Endothelial cell of umbilical vein (primary cell): Measurements from ENCODE around the gene SNED1. TPM values are rescaled to one million over a fixed set of nuclear protein-coding genes. Genes with fewer than 3 reads are reported as not detected.

Experiments used
- BruUV-seq: library from RNA; stranded (reverse); fragments of 400-500 nt; replicated peaks from 2 replicates; lab custom pipeline; 2021; lab: Mats Ljungman, UMichigan
- CTCF ChIA-PET: fragments of 300-600, 350-600 bp; sonication (Branson Sonifier 250); formaldehyde crosslinking; loops from one replicate; lab custom pipeline; 2021; ENCODE audit warnings: antibody characterized with exemption, inconsistent platforms; lab: Charles Lee
- POLR2A ChIA-PET: fragments of 300-600, 350-600 bp; sonication (Branson Sonifier 250); formaldehyde crosslinking; loops from one replicate; lab custom pipeline; 2021; ENCODE audit warnings: antibody characterized with exemption, inconsistent platforms; lab: Charles Lee
- DNase-seq: peaks from one replicate; pipeline ENCODE4 v3.0.0-alpha.2; 2011; ENCODE audit warnings: low read depth, low spot score
- FAIRE-seq: peaks from 2 replicates; lab custom pipeline; 2011; peaks lifted over from hg19 to GRCh38; lab: Jason Lieb, UNC
- H2AFZ ChIP-seq: 2 replicates; pipeline ENCODE4 v1.6.0; 2012; ENCODE audit warnings: low read depth, low read length, control low read depth, inconsistent platforms
- H3K27ac ChIP-seq: 2 replicates; pipeline ENCODE4 v1.5.1; 2011; ENCODE audit warnings: low read depth, mild to moderate bottlenecking, control low read depth, low read length, moderate library complexity; ENCODE audit not compliant: insufficient read depth
- H3K27me3 ChIP-seq, 2 experiments: 2 replicates each; pipeline versions ENCODE4 v1.6.0 to v1.6.1; 2011; ENCODE audit warnings: low read length in 2 of 2, mixed read lengths in 1 of 2; ENCODE audit not compliant: control insufficient read depth in 2 of 2, insufficient read depth in 2 of 2
- H3K36me3 ChIP-seq, 2 experiments: 2 replicates in 1 of 2; 3 replicates in 1 of 2; pipeline ENCODE4 v1.5.1; 2011; ENCODE audit warnings: low read length in 2 of 2, mild to moderate bottlenecking in 1 of 2, moderate library complexity in 1 of 2; ENCODE audit not compliant: control insufficient read depth in 2 of 2, insufficient read depth in 2 of 2; ENCODE audit errors: extremely low read depth in 1 of 2
- H3K4me1 ChIP-seq: 3 replicates; pipeline ENCODE4 v1.5.1; 2011; ENCODE audit warnings: mild to moderate bottlenecking, low read length; ENCODE audit not compliant: control insufficient read depth, insufficient read depth; ENCODE audit errors: extremely low read depth
- H3K4me2 ChIP-seq: 2 replicates; pipeline ENCODE4 v1.6.1; 2011; ENCODE audit warnings: low read length, control low read depth, mixed read lengths; ENCODE audit not compliant: insufficient read depth
- H3K4me3 ChIP-seq, 3 experiments: fragments of 200-600 bp in 1 of 3; sonication (generic), shearing (Covaris generic) in 1 of 3; replicated peaks in 1 of 3; 2 replicates each; pipeline ENCODE4 v1.5.1; 2011 to 2016; ENCODE audit warnings: control low read depth in 3 of 3, low read length in 3 of 3, mild to moderate bottlenecking in 2 of 3, inconsistent platforms in 1 of 3, low read depth in 1 of 3, moderate library complexity in 1 of 3; ENCODE audit not compliant: insufficient read depth in 1 of 3
- H3K79me2 ChIP-seq: 2 replicates; pipeline ENCODE4 v1.6.0; 2012; ENCODE audit warnings: low read length, inconsistent platforms; ENCODE audit not compliant: control insufficient read depth, insufficient read depth
- H3K9ac ChIP-seq: replicated peaks from 2 replicates; pipeline ENCODE3; 2011; ENCODE audit warnings: low read length, control low read depth; ENCODE audit not compliant: insufficient read depth; ENCODE audit errors: extremely low read depth
- H3K9me1 ChIP-seq: replicated peaks from 3 replicates; pipeline ENCODE4 v1.6.0; 2011; ENCODE audit warnings: mild to moderate bottlenecking, low read length; ENCODE audit not compliant: control insufficient read depth, insufficient read depth; ENCODE audit errors: extremely low read depth
- H3K9me3 ChIP-seq: replicated peaks from 2 replicates; pipeline ENCODE4 v1.5.1; 2012; ENCODE audit warnings: low read length, inconsistent platforms; ENCODE audit not compliant: control insufficient read depth, insufficient read depth
- H4K20me1 ChIP-seq: replicated peaks from 2 replicates; pipeline ENCODE3; 2011; ENCODE audit warnings: mild to moderate bottlenecking, low read length; ENCODE audit not compliant: control insufficient read depth, insufficient read depth; ENCODE audit errors: extremely low read depth
- EZH2 ChIP-seq: IDR thresholded peaks from 2 replicates; pipeline ENCODE4 v1.6.1; 2012; ENCODE audit warnings: borderline replicate concordance, low read depth, mild to moderate bottlenecking, moderate library complexity, low read length, inconsistent platforms; ENCODE audit not compliant: severe bottlenecking
- FOS ChIP-seq: IDR thresholded peaks from 2 replicates; pipeline ENCODE4 v1.6.1; 2011; ENCODE audit warnings: mild to moderate bottlenecking, low read length, moderate library complexity, borderline replicate concordance; ENCODE audit not compliant: insufficient read depth
- GATA2 ChIP-seq: IDR thresholded peaks from 2 replicates; pipeline ENCODE4 v1.7.0; 2011; ENCODE audit warnings: low read depth, mild to moderate bottlenecking, moderate library complexity, mixed read lengths, low read length; ENCODE audit not compliant: insufficient read length, insufficient read depth
- JUN ChIP-seq: IDR thresholded peaks from 2 replicates; pipeline ENCODE4 v1.6.1; 2011; ENCODE audit warnings: borderline replicate concordance, low read depth; ENCODE audit not compliant: insufficient read length, insufficient read depth
- MYC ChIP-seq: IDR thresholded peaks from one replicate; pipeline ENCODE4 v1.6.1; 2011; ENCODE audit warnings: mild to moderate bottlenecking, low read depth, low read length
- POLR2A ChIP-seq: IDR thresholded peaks from 2 replicates; pipeline ENCODE4 v1.6.1; 2012; ENCODE audit warnings: low read depth, mild to moderate bottlenecking, control low read depth, low read length
- POLR2AphosphoS5 ChIP-seq: IDR thresholded peaks from 2 replicates; pipeline ENCODE4 v1.6.1; 2012; ENCODE audit warnings: low read depth, mild to moderate bottlenecking, control low read depth, low read length, moderate library complexity; ENCODE audit not compliant: insufficient read depth
- dilution Hi-C: fragments of 300-500 bp; cut with MboI; formaldehyde crosslinking; loops from one replicate; pipeline ENCODE4 v1.15.0; 2019; ENCODE audit warnings: low sequenced_read_pairs; ENCODE audit not compliant: extremely low pct_ligation_motif_present
- intact Hi-C: fragments of 100-400 bp; cut with micrococcal nuclease; formaldehyde crosslinking; loops from one replicate; pipeline ENCODE4 v1.10.0; 2022
- polyA plus RNA-seq, 4 experiments: library from polyadenylated mRNA; depleted of rRNA in 3 of 4; stranded (reverse) in 3 of 4; unstranded in 1 of 4; fragments of >200 nt; gene quantifications; 2 replicates each; pipeline versions ENCODE4 v1.2.1 to v1.2.3, GENCODE V29; 2011 to 2012; ENCODE audit warnings: missing spikeins in 1 of 4
- total RNA-seq: library from RNA; stranded (reverse); gene quantifications from 2 replicates; pipeline ENCODE4 v1.2.3, GENCODE V29; 2021
- TF ChIP-seq, protein P1 (sequence below), 2 donors: IDR thresholded peaks; 1 replicate in 1 of 2; 2 replicates in 1 of 2; pipeline ENCODE4 v1.5.1; 2011; ENCODE audit warnings: low read length in 2 of 2, mild to moderate bottlenecking in 2 of 2, moderate library complexity in 2 of 2, control low read depth in 1 of 2, inconsistent platforms in 1 of 2, low read depth in 1 of 2; ENCODE audit not compliant: insufficient read depth in 1 of 2; ENCODE audit errors: extremely low read depth in 1 of 2
- TF ChIP-seq, protein P2 (sequence below): IDR thresholded peaks from 2 replicates; pipeline ENCODE4 v1.6.1; 2011; ENCODE audit not compliant: insufficient read depth, insufficient read length

SNED1 gene
- total and polyA plus RNA-seq, 2 donors (not counting 3 experiments of a cell fraction or from before 2014, with no cell fraction given): 14.1 to 17.2 TPM

GRCh38 chr2:241019441-241020139 lies 21.2 kb downstream of the SNED1 start:
- H4K20me1 ChIP-seq: no peaks in the 10 kb centered on the region
- BruUV-seq: no TSS peak
- TF ChIP-seq, protein P1, sequence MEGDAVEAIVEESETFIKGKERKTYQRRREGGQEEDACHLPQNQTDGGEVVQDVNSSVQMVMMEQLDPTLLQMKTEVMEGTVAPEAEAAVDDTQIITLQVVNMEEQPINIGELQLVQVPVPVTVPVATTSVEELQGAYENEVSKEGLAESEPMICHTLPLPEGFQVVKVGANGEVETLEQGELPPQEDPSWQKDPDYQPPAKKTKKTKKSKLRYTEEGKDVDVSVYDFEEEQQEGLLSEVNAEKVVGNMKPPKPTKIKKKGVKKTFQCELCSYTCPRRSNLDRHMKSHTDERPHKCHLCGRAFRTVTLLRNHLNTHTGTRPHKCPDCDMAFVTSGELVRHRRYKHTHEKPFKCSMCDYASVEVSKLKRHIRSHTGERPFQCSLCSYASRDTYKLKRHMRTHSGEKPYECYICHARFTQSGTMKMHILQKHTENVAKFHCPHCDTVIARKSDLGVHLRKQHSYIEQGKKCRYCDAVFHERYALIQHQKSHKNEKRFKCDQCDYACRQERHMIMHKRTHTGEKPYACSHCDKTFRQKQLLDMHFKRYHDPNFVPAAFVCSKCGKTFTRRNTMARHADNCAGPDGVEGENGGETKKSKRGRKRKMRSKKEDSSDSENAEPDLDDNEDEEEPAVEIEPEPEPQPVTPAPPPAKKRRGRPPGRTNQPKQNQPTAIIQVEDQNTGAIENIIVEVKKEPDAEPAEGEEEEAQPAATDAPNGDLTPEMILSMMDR (IDR thresholded peaks at IDR 0.05; ENCODE audit: extremely low read depth in 1 of 2, insufficient read depth in 1 of 2, low read depth in 1 of 2, low read length in 2 of 2): no peak
- no peak for TF ChIP-seq JUN
- no peak for TF ChIP-seq POLR2A
- TF ChIP-seq MYC: no peak
- TF ChIP-seq EZH2: no peak
- TF ChIP-seq, protein P2, sequence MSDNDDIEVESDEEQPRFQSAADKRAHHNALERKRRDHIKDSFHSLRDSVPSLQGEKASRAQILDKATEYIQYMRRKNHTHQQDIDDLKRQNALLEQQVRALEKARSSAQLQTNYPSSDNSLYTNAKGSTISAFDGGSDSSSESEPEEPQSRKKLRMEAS: no peak
- TF ChIP-seq FOS: no peak
- no peak for TF ChIP-seq POLR2AphosphoS5
- no peak for TF ChIP-seq GATA2
- no peaks in the 10 kb centered on the region for H3K4me1 ChIP-seq
- no peak overlapping the region for H3K4me3 ChIP-seq
- intact Hi-C loops: no loop called here
- no peak overlapping the region for H3K4me2 ChIP-seq
- no peak overlapping the region for H2AFZ ChIP-seq
- FAIRE-seq (no peak), DNase-seq (no peak)
- ChIA-PET CTCF (no interaction called here), POLR2A (no interaction called here)
- no peaks in the 10 kb centered on the region for H3K79me2 ChIP-seq
- no peaks in the 10 kb centered on the region for H3K9me3 ChIP-seq
- dilution Hi-C loops: no loop called here
- no peaks in the 10 kb centered on the region for H3K36me3 ChIP-seq
- H3K27me3 ChIP-seq: no peaks in the 10 kb centered on the region
- no peak overlapping the region for H3K9ac ChIP-seq
- no peak overlapping the region for H3K27ac ChIP-seq
- no peaks in the 10 kb centered on the region for H3K9me1 ChIP-seq
